ENCODE measurements around the gene EDARADD.

The EDARADD gene

GRCh38 chr1:236520445-236521005, 126.4 kb downstream of the EDARADD start:
- DNase-seq = no peak

GRCh38 chr1:236522937-236523703, 129.0 kb downstream of the EDARADD start:
- no peak for DNase-seq

GRCh38 chr1:236523704-236524141, 129.6 kb downstream of the EDARADD start, which contains the start of gene LGALS8:
TSS of gene LGALS8 (plus strand) at chr1:236523982. CDS start at chr1:236526071, 2,089 bp downstream.
- no peak for DNase-seq

GRCh38 chr1:236524142-236524894, 130.2 kb downstream of the EDARADD start:
- peak; percentile 35 for DNase-seq

- DNase-seq = no peak
These were observed 130.8 kb downstream of the EDARADD start for GRCh38 chr1:236524895-236525184.

GRCh38 chr1:236526079-236526478, 132.0 kb downstream of the EDARADD start:
- DNase-seq = no peak

GRCh38 chr1:236530286-236530685, 136.2 kb downstream of the EDARADD start:
- DNase-seq = no peak

- no peak for DNase-seq
These were observed 136.9 kb downstream of the EDARADD start for GRCh38 chr1:236530959-236531358.

- DNase-seq = no peak
These were observed 138.8 kb downstream of the EDARADD start for GRCh38 chr1:236532850-236533249.

GRCh38 chr1:236534151-236534651, 140.1 kb downstream of the EDARADD start:
- no peak for DNase-seq

All from DMS 273 treated with DMSO at 0.1 percent for 48 hours (cell line).